HT1080 (cell line): ENCODE data around the gene MTHFD1. TPM values are rescaled to one million over a fixed set of nuclear protein-coding genes. Genes with fewer than 3 reads are reported as not detected.

ENCODE experiments used
- DNase-seq: peaks from one replicate; pipeline ENCODE4 v3.0.0-alpha.2; 2015; ENCODE audit warnings: low read depth
- total RNA-seq: library from RNA; depleted of rRNA; stranded (reverse); fragments of >200 nt; shearing (Covaris generic); gene quantifications from 2 replicates; pipeline ENCODE4 v1.2.3, GENCODE V29; 2014

MTHFD1 gene
- total RNA-seq, 1 experiment from 2014 or later, result 74.4 TPM

GRCh38 chr14:64405295-64405694 lies 17.1 kb downstream of the MTHFD1 start:
- DNase-seq, result no peak

- no peak for DNase-seq
Measured at GRCh38 chr14:64407329-64407728, 19.2 kb downstream of the MTHFD1 start.

GRCh38 chr14:64409126-64409920 lies 21.2 kb downstream of the MTHFD1 start:
- no peak for DNase-seq

GRCh38 chr14:64410084-64410774 lies 22.1 kb downstream of the MTHFD1 start:
- peak; percentile 72 for DNase-seq

GRCh38 chr14:64411001-64411400 lies 22.8 kb downstream of the MTHFD1 start:
- no peak for DNase-seq

GRCh38 chr14:64412237-64412636 lies 24.1 kb downstream of the MTHFD1 start:
- DNase-seq, result no peak

GRCh38 chr14:64416348-64416932 lies 28.3 kb downstream of the MTHFD1 start:
- DNase-seq, result no peak

GRCh38 chr14:64417055-64417770 lies 29.1 kb downstream of the MTHFD1 start:
- DNase-seq, result peak; percentile 32

GRCh38 chr14:64417771-64418125 lies 29.6 kb downstream of the MTHFD1 start:
- no peak for DNase-seq

GRCh38 chr14:64419003-64419402 lies 30.9 kb downstream of the MTHFD1 start:
- no peak for DNase-seq

GRCh38 chr14:64421166-64421565 lies 33.0 kb downstream of the MTHFD1 start:
- DNase-seq, result peak; percentile 93

GRCh38 chr14:64422005-64422404 lies 33.9 kb downstream of the MTHFD1 start:
- no peak for DNase-seq

GRCh38 chr14:64422756-64423155 lies 34.6 kb downstream of the MTHFD1 start:
- no peak for DNase-seq

GRCh38 chr14:64423987-64424386 lies 35.8 kb downstream of the MTHFD1 start:
- peak; percentile 67 for DNase-seq

- DNase-seq, result no peak
Measured at GRCh38 chr14:64434528-64434927, 46.4 kb downstream of the MTHFD1 start.

GRCh38 chr14:64438181-64438841 lies 50.2 kb downstream of the MTHFD1 start:
- DNase-seq, result peak; percentile 81

GRCh38 chr14:64439141-64439540 lies 51.0 kb downstream of the MTHFD1 start:
- no peak for DNase-seq

- DNase-seq, result no peak
Measured at GRCh38 chr14:64440494-64440893, 52.3 kb downstream of the MTHFD1 start.

GRCh38 chr14:64442300-64442988 lies 54.3 kb downstream of the MTHFD1 start:
- no peak for DNase-seq

- no peak for DNase-seq
Measured at GRCh38 chr14:64444140-64444539, 56.0 kb downstream of the MTHFD1 start.
